ENCODE data around the gene SARDH.

The SARDH gene

GRCh38 chr9:133669182-133669801 is 68.9 kb downstream of the SARDH start:
- no peak for DNase-seq (ENCODE audit: low spot score)

GRCh38 chr9:133667759-133668450 is 70.2 kb downstream of the SARDH start:
- DNase-seq (ENCODE audit: low spot score), result no peak

- no peak for DNase-seq (ENCODE audit: low spot score)
Observed at GRCh38 chr9:133666845-133667244, 71.3 kb downstream of the SARDH start.

GRCh38 chr9:133666387-133666786 is 71.8 kb downstream of the SARDH start:
- DNase-seq (ENCODE audit: low spot score), result no peak

- DNase-seq (ENCODE audit: low spot score), result no peak
Observed at GRCh38 chr9:133665535-133665934, 72.6 kb downstream of the SARDH start.

DNA sequence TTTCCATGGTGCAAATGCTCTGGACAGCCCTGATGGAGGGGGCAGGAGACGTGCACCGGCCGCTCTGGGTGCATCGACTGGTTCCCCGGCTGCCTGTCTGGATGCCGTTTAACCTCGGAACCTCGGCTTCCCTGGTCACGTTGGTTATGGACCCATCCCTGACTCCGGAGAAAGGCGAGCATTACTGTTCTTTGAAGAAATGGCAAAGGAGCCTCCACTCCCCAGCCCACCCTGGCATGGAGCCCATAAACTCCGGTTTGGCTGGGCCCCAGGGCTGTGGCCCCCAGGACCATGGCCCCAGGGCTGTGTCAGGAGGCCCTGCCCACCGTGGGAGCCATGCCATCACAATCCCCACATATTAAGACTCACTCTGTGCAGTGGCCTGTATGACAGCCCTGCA is 73.1 kb downstream of the SARDH start:
- no peak for DNase-seq (ENCODE audit: low spot score)

DNA sequence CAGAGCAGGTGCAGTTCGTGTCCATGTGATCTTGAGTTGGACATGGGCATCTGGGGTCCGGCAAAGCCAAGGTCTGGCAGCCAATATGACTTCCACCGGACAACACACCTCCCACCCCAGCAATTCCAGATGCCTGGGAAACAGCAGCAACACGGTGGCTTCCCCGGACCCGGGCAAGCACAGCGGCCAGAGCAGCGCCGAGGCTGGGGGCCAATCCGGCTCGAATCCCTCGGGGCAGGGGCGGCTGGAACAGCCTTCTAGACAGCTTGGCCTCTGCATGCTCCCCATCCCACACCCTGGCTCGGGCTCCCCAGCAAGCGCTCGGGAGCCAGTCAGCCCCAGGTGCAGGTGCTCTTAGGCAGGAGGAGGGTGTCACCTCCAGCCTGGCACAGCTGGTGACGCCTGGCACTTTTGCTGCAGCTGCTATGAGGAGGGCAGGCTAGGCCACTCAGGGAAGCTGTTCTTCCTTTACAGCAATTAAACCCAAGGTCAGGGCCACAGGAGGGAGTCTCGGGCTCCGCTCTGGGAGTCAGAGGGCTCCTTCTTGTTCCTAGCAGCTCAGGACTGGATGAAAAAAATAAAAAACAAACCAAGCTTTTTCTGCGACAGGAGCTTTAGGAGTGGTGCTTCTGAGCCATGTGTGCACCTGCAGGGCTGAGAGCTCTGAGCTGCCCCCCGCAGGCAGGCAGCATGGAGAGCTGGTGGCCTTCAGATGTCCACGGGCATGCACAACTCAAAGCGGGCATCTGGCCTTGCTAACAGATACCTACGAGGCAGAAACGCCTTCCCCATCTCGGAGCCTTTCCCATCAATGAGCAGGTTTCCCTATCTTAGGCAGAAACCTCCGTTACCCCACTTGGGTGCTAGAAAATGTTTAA is 73.7 kb downstream of the SARDH start:
- DNase-seq (ENCODE audit: low spot score), result no peak

DNA sequence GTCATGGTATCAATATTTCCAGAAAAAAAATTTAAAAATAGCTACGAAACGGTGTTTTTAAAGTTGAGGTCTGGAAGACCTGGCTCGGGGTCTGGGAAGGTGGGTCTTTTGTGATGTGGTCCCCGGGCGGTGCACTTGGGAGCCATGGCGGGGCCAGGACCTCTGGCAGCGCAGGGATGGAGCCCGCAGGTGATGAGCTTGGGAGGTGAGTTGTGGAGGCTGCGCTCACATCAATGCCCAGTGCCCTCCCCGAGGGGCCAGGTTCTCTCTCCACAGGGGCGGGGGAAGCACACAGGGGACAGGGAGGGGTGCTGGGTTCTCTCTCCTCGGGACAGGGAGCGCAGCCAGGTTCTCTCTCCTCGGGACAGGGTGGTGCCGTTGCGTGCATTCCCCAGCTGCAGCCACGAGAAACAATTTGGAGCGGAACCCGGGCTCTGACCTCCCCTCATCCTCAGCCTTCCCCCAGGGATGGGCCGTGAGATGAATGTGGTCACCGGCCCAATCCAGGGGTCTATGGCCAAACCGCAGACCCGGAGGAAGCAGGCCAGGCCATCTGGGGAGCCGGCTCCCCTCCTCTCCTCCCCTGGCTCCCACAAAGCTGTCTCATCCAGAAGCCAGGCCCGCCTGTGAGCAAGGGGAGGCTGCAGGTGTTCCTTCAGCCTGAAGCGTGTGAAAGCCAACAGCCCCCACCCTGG is 76.2 kb downstream of the SARDH start:
- DNase-seq (ENCODE audit: low spot score), result no peak

DNA sequence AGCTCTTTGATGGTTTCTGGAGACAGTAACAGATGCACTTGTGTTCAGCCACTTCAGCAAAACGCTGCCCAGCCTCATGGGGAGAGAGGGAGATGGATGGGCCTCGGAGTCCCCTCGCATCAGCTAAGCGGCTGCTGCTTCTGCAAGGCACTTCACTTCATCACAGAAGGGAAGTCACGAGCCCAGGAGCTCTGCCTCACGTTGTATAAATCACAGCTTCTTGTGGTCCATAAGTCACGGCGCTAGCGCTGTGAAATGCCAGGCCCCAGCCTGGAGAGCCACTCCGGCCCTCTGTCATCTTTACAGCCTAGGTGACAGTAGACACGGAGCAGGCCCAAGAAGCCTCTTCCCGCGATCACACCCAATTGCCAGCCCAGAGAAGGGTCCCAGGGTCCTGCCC is 78.6 kb downstream of the SARDH start:
- DNase-seq (ENCODE audit: low spot score), result no peak

- no peak for DNase-seq (ENCODE audit: low spot score)
Observed at GRCh38 chr9:133658442-133659431, 79.4 kb downstream of the SARDH start.

DNA sequence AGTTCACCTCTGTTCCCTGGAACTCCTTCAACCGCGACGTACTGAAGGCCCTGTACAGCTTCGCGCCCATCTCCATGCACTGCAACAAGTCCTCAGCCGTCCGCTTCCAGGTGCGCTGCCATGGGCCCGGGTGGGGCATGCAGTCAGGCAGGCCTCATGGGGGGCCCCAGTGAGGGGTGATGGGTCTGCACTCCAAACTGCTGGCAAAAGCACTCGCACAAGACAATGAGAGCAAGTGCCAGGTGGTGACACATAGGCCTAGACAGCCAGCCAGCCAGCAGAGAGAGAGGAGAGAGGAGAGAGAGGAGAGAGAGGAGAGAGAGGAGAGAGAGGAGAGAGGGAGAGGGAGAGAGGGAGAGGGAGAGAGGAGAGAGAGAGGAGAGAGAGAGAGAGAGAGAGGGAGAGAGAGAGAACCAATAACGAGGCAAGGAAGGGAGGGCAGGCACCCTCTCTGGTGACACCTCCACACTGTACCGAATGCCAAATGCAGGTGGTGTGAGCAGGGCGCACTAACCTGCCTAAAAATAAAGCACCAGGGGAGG is 81.0 kb downstream of the SARDH start:
- no peak for DNase-seq (ENCODE audit: low spot score)

- DNase-seq (ENCODE audit: low spot score), result peak; percentile 41
Observed at GRCh38 chr9:133656211-133657119, 81.7 kb downstream of the SARDH start.

- DNase-seq (ENCODE audit: low spot score), result no peak
Observed at GRCh38 chr9:133655701-133656100, 82.5 kb downstream of the SARDH start.

DNA sequence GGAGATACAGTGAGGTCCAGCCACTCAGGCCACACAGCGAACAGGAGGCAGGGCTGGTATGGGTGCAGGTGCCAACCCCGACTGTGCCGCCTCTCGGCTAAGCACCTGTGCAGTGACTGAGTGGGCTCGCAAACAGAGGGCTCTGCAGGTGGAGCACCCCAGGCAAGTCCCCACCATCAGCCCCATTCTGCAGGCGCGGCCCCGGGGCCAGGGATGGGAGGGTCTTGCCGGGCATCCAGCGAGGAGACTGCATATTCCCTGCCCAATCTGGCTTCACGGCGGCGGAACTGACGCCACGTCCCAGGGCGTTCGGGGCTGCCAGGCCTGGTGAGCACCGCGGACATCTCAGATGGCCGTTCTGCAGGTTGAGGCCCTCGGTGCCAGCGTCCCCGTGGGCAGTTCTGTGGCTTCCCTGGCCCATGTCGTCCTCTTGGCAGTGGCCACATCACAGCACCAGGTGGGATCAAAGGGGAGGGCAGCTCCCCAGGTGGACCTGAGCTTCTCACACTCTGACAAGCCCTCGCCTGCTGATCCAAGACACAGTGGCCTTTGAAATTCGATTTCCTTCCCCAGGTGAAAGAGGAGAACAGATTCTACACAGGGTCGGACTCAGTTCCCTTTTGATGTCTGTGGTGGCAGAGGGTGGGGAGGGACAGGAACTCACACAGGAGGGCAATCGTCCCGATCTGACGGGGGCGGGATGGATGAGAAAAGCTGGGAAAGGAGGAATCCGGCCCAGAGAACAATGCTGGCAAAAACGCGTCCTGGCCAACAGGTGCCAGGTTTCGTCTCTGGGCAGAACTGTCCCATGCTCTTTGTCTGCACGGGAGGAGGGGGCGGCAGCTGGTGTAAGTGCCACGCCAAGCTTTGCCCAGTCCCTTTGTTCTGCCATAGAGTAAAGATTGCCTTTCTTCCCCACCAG is 83.2 kb downstream of the SARDH start:
- no peak for DNase-seq (ENCODE audit: low spot score)

DNA sequence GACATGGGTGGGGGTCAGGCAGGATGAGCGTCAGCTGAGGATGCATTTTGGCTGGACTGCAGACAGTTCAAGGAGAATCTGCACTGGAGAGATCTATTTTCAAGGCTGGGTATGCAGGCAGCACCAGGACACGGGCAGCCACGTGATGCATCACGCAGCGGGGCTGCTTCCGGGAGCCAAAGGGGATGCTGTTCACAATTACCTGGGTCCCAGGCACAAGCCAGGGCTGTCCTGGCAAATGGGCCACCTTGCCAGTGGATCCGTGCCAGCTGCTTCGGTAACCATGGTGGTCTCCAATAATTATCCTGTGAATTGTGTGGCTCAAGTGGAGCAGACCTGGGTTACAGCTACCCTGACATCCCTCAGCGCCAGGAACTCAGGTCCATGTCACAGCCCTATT is 84.5 kb downstream of the SARDH start:
- no peak for DNase-seq (ENCODE audit: low spot score)

- DNase-seq (ENCODE audit: low spot score), result no peak
Observed at GRCh38 chr9:133650026-133650425, 88.1 kb downstream of the SARDH start.

DNA sequence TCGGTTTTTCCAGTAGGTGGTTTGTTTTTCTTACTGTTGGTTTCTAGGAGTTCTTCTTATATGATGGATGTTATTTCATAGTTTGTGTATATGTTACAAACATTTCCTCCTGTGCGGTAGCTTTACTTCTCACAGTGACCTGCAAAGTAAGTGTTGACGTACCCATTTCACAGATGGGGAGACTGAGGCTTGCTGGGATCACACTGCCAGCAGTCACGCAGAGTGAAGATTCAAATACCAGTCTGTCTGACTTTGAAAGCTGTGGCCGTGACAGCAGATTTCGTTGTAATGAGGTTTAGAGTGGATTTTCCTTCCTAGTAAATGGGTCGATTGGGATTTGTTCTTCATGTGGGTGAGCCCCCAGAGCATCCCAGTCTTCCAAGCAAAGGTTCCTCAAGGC is 89.0 kb downstream of the SARDH start:
- DNase-seq (ENCODE audit: low spot score), result no peak

DNA sequence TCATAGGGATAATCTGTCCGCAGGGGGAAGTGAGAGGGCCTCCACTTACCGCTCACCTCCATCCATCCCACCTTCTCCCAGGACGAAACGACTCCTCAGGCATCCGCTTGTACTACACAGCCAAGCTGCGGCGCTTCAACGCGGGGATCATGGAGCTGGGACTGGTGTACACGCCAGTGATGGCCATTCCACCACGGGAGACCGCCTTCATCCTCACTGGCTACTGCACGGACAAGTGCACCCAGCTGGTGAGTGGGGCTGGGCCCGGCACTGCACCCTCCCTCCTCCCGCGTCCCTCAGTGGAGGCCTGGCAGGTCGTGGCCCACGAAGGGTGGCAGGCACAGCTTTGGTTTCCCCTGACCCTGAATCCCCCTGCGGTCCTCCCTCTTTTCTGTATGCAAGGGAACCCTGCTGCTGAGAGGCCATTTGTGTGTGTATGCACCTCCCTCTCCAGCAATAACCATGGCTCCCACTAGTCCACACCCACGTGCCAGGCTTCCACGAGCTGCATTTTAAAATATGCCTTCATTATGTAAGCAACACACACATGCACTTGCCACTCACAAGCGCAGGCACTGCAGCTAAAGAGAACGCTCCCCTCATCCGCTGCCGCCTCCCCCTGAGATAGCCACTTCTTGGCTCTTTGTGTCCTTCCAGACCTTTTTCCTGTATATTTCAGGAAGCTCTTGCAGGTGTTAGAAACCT is 90.2 kb downstream of the SARDH start:
- no peak for DNase-seq (ENCODE audit: low spot score)

All from CD4-positive, alpha-beta T cell treated with Interleukin-2 at 100 ng/mL for 4 hours (primary cell).